ENCODE data around the gene MLYCD. TPM values are rescaled to one million over a fixed set of nuclear protein-coding genes. Genes with fewer than 3 reads are reported as not detected.

Gene MLYCD
- total RNA-seq, 4 donors from 2014 or later = 4.5 to 16.6 (median 6.7) TPM

GRCh38 chr16:83901101-83901500 lies 2.2 kb downstream of the MLYCD start:
- H3K27me3 ChIP-seq = no peaks in the 10 kb centered on the region
- no peak for DNase-seq
- no peaks in the 10 kb centered on the region for H3K36me3 ChIP-seq
- H3K27ac ChIP-seq = no peak overlapping the region
- H3K4me3 ChIP-seq = no peak overlapping the region
- TF ChIP-seq CTCF (IDR thresholded peaks at IDR 0.05) (no peak), POLR2A (IDR thresholded peaks at IDR 0.05) (no peak)
- intact Hi-C loops (cut with DNase I; ENCODE audit: low total_unique reads) = no loop called here
- H3K9me3 ChIP-seq = no peaks in the 10 kb centered on the region
- peaks cover 0 to 3% of the 10 kb centered on the region in 2 donors for H3K4me1 ChIP-seq

GRCh38 chr16:83903751-83904150 lies 4.8 kb downstream of the MLYCD start:
- Histone ChIP-seq H3K4me3 (no peak overlapping the region), H3K27me3 (no peaks in the 10 kb centered on the region), H3K36me3 (no peaks in the 10 kb centered on the region), H3K4me1 (peaks cover 0 to 3% of the 10 kb centered on the region in 2 donors), H3K27ac (no peak overlapping the region), H3K9me3 (no peaks in the 10 kb centered on the region)
- TF ChIP-seq CTCF (IDR thresholded peaks at IDR 0.05) (no peak), POLR2A (IDR thresholded peaks at IDR 0.05) (no peak)
- intact Hi-C loops (cut with DNase I; ENCODE audit: low total_unique reads) = no loop called here
- DNase-seq = no peak

GRCh38 chr16:83906683-83907082 lies 7.8 kb downstream of the MLYCD start:
- TF ChIP-seq POLR2A (IDR thresholded peaks at IDR 0.05) (no peak), CTCF (IDR thresholded peaks at IDR 0.05) (no peak)
- Histone ChIP-seq H3K36me3 (no peaks in the 10 kb centered on the region), H3K4me3 (no peak overlapping the region), H3K27ac (no peak overlapping the region), H3K9me3 (no peaks in the 10 kb centered on the region), H3K27me3 (no peaks in the 10 kb centered on the region), H3K4me1 (peaks cover 0 to 2% of the 10 kb centered on the region in 2 donors)
- DNase-seq = no peak
- intact Hi-C loops (cut with DNase I; ENCODE audit: low total_unique reads) = no loop called here

GRCh38 chr16:83907111-83907510 lies 8.2 kb downstream of the MLYCD start:
- TF ChIP-seq CTCF (IDR thresholded peaks at IDR 0.05) (no peak), POLR2A (IDR thresholded peaks at IDR 0.05) (no peak)
- intact Hi-C loops (cut with DNase I; ENCODE audit: low total_unique reads) = no loop called here
- Histone ChIP-seq H3K27me3 (no peaks in the 10 kb centered on the region), H3K36me3 (no peaks in the 10 kb centered on the region), H3K4me3 (no peak overlapping the region), H3K4me1 (no peaks in the 10 kb centered on the region), H3K9me3 (no peaks in the 10 kb centered on the region), H3K27ac (no peak overlapping the region)
- DNase-seq = no peak

GRCh38 chr16:83907631-83908250 lies 8.8 kb downstream of the MLYCD start:
- no peaks in the 10 kb centered on the region for H3K27me3 ChIP-seq
- no peak overlapping the region for H3K27ac ChIP-seq
- intact Hi-C loops (cut with DNase I; ENCODE audit: low total_unique reads) = no loop called here
- TF ChIP-seq POLR2A (IDR thresholded peaks at IDR 0.05) (no peak), CTCF (IDR thresholded peaks at IDR 0.05) (no peak)
- no peak for DNase-seq
- no peaks in the 10 kb centered on the region for H3K36me3 ChIP-seq
- H3K4me3 ChIP-seq = no peak overlapping the region
- H3K9me3 ChIP-seq = no peaks in the 10 kb centered on the region
- H3K4me1 ChIP-seq = no peaks in the 10 kb centered on the region

Measured in uterus (tissue), 4 donors.